A673 (cell line): ENCODE data around the gene ARSH.

Experiments used
- CTCF ChIP-seq: fragments of 300-800, 200-600 bp; sonication (generic); conservative IDR thresholded peaks from 2 replicates; pipeline ENCODE4 v1.5.1; 2017; ENCODE audit warnings: low read depth, mild to moderate bottlenecking, antibody characterized with exemption, low read length, moderate library complexity, mixed read lengths
- EZH2 ChIP-seq: fragments of 200-600 bp; sonication (generic); IDR thresholded peaks from 2 replicates; pipeline ENCODE4 v1.6.1; 2017; ENCODE audit warnings: borderline replicate concordance, low read depth, mild to moderate bottlenecking, mixed read lengths, antibody characterized with exemption, low read length; ENCODE audit not compliant: poor library complexity, severe bottlenecking

GRCh38 chrX:3010532-3010931, 4.2 kb downstream of the ARSH start:
- TF ChIP-seq CTCF (no peak), EZH2 (no peak)
